GM12878 (cell line): ENCODE results near the gene GCM1. TPM values are rescaled to one million over a fixed set of nuclear protein-coding genes. Genes with fewer than 3 reads are reported as not detected.

ENCODE experiments used
- ATAC-seq: fragments of 200-7000 bp; cut with Tn5 transposase; 3 replicates; pipeline ENCODE4 v1.9.1; 2020; ENCODE audit warnings: mild to moderate bottlenecking, moderate library complexity
- BruUV-seq: library from RNA; stranded (reverse); fragments of 400-500 nt; replicated peaks from 2 replicates; lab custom pipeline; 2021; lab: Mats Ljungman, UMichigan
- CTCF ChIA-PET: fragments of 300-600 bp; sonication (Branson Sonifier 250); formaldehyde crosslinking; extraction: SDS; loops from one replicate; lab custom pipeline; 2021; ENCODE audit warnings: inconsistent platforms; lab: Yijun Ruan, JAX
- POLR2A ChIA-PET: fragments of 350-600 bp; formaldehyde crosslinking; extraction: SDS; loops from one replicate; lab custom pipeline; 2021; ENCODE audit warnings: inconsistent platforms; lab: Charles Lee
- RAD21 ChIA-PET: fragments of 300-600 bp; sonication (Branson Sonifier 250); formaldehyde crosslinking; loops from one replicate; lab custom pipeline; 2023; ENCODE audit warnings: antibody characterized with exemption; ENCODE audit not compliant: unreplicated experiment; lab: Charles Lee
- SMC1A ChIA-PET: fragments of 300-600 bp; sonication (Branson Sonifier 250); formaldehyde crosslinking; loops from one replicate; lab custom pipeline; 2023; ENCODE audit not compliant: unreplicated experiment, uncharacterized antibody; lab: Charles Lee
- DNase-seq: peaks from one replicate; pipeline ENCODE4 v3.0.0-alpha.2; 2011; ENCODE audit warnings: low read depth, low spot score
- FAIRE-seq: peaks from 3 replicates; lab custom pipeline; 2011; peaks lifted over from hg19 to GRCh38; lab: Jason Lieb, UNC
- H2AFZ ChIP-seq: 2 replicates; pipeline ENCODE4 v1.6.0; 2011; ENCODE audit warnings: low read depth, low read length, control low read depth; ENCODE audit not compliant: control insufficient read depth
- H3K27ac ChIP-seq: 2 replicates; pipeline ENCODE4 v1.5.1; 2011; ENCODE audit warnings: control low read depth; ENCODE audit not compliant: control insufficient read depth, insufficient read depth
- H3K27me3 ChIP-seq, 2 experiments: replicated peaks in 1 of 2; 2 replicates each; pipeline versions ENCODE4 v1.6.0 to v1.6.1; 2011; ENCODE audit warnings: low read length in 1 of 2; ENCODE audit not compliant: control insufficient read depth in 2 of 2, insufficient read depth in 2 of 2
- H3K36me3 ChIP-seq, 2 experiments: 2 replicates each; pipeline ENCODE4 v1.5.1; 2011; ENCODE audit warnings: low read length in 1 of 2; ENCODE audit not compliant: control insufficient read depth in 2 of 2, insufficient read depth in 2 of 2
- H3K4me1 ChIP-seq: 2 replicates; pipeline ENCODE4 v1.6.1; 2011; ENCODE audit warnings: mild to moderate bottlenecking, low read length, moderate library complexity, mixed read lengths; ENCODE audit not compliant: control insufficient read depth, insufficient read depth
- H3K4me2 ChIP-seq: 2 replicates; pipeline ENCODE4 v1.6.0; 2011; ENCODE audit warnings: control low read depth; ENCODE audit not compliant: control insufficient read depth, insufficient read depth
- H3K4me3 ChIP-seq: fragments of 200-600 bp; sonication (generic); 2 replicates; pipeline ENCODE4 v1.5.1; 2016
- H3K79me2 ChIP-seq: 2 replicates; pipeline ENCODE4 v1.6.0; 2011; ENCODE audit warnings: low read length; ENCODE audit not compliant: control insufficient read depth, insufficient read depth
- H3K9ac ChIP-seq: 2 replicates; pipeline ENCODE4 v1.8.0; 2011; ENCODE audit warnings: low read length, control low read depth, mixed read lengths; ENCODE audit not compliant: control insufficient read depth, insufficient read depth
- H3K9me3 ChIP-seq: replicated peaks from 3 replicates; pipeline ENCODE4 v1.5.1; 2011; ENCODE audit warnings: mild to moderate bottlenecking, low read length; ENCODE audit not compliant: control insufficient read depth, insufficient read depth
- H4K20me1 ChIP-seq: 2 replicates; pipeline ENCODE4 v1.6.0; 2011; ENCODE audit not compliant: control insufficient read depth, insufficient read depth
- CBX3 ChIP-seq: fragments of 200-600 bp; sonication (generic); IDR thresholded peaks from 2 replicates; pipeline ENCODE4 v1.6.1; 2016; ENCODE audit warnings: low read depth, borderline replicate concordance
- CTCF ChIP-seq, 3 experiments: IDR thresholded peaks in 2 of 3; conservative IDR thresholded peaks in 1 of 3; 2 replicates each; pipeline ENCODE4 v1.5.1; 2011; ENCODE audit warnings: low read depth in 3 of 3, low read length in 3 of 3, mild to moderate bottlenecking in 3 of 3, control low read depth in 2 of 3, moderate library complexity in 2 of 3, inconsistent platforms in 1 of 3, mixed read lengths in 1 of 3; ENCODE audit not compliant: control insufficient read depth in 2 of 3, insufficient read depth in 1 of 3; ENCODE audit errors: extremely low read depth in 1 of 3
- KAT2A ChIP-seq: conservative IDR thresholded peaks from 2 replicates; pipeline ENCODE4 v1.6.1; 2011; ENCODE audit warnings: low read depth, low read length; ENCODE audit not compliant: control insufficient read depth
- MYB ChIP-seq: fragments of 150-350 bp; IDR thresholded peaks from 2 replicates; pipeline ENCODE4 v1.6.1; 2014; ENCODE audit warnings: mild to moderate bottlenecking, low read depth, low read length, borderline replicate concordance
- RAD21 ChIP-seq: IDR thresholded peaks from 2 replicates; pipeline ENCODE4 v1.6.1; 2011; ENCODE audit warnings: mild to moderate bottlenecking, low read depth, low read length, moderate library complexity; ENCODE audit not compliant: insufficient read depth
- RAD51 ChIP-seq: fragments of 450-650 bp; IDR thresholded peaks from 2 replicates; pipeline ENCODE4 v1.6.1; 2016; ENCODE audit warnings: moderate library complexity, mild to moderate bottlenecking, inconsistent platforms
- SMC3 ChIP-seq: IDR thresholded peaks from 2 replicates; pipeline ENCODE4 v1.6.1; 2011; ENCODE audit warnings: low read length, improper control_type of control experiment, borderline replicate concordance
- TAF1 ChIP-seq: IDR thresholded peaks from 2 replicates; pipeline ENCODE4 v1.6.1; 2011; ENCODE audit warnings: mild to moderate bottlenecking, low read depth, low read length, borderline replicate concordance
- TARDBP ChIP-seq: IDR thresholded peaks from 2 replicates; pipeline ENCODE4 v1.6.1; 2016; ENCODE audit warnings: borderline replicate concordance
- ZNF217 ChIP-seq: fragments of 450-650 bp; IDR thresholded peaks from 2 replicates; pipeline ENCODE4 v1.6.1; 2017; ENCODE audit warnings: antibody characterized with exemption, mild to moderate bottlenecking
- ZNF592 ChIP-seq: fragments of 450-650 bp; IDR thresholded peaks from 2 replicates; pipeline ENCODE4 v1.6.1; 2017; ENCODE audit warnings: mild to moderate bottlenecking, moderate library complexity
- ZNF687 ChIP-seq: fragments of 450-650 bp; IDR thresholded peaks from 2 replicates; pipeline ENCODE4 v1.6.1; 2017; ENCODE audit warnings: mild to moderate bottlenecking, moderate library complexity
- WGBS: methylation state at CpG from one replicate; pipeline ENCODE4 v1.1.6; 2016; ENCODE audit warnings: low lambda C conversion rate; ENCODE audit not compliant: insufficient replicate concordance, insufficient coverage; ENCODE audit errors: missing lambda C conversion rate; 5-methylcytosine and 5-hydroxymethylcytosine counted together
- in situ Hi-C: fragments of 300-500 bp; cut with MboI; formaldehyde crosslinking; loops from 9 replicates; pipeline ENCODE4 v1.14.3; 2018; ENCODE audit warnings: mixed read lengths
- intact Hi-C: fragments of 100-400 bp; cut with micrococcal nuclease; formaldehyde crosslinking; loops from one replicate; pipeline ENCODE4 v1.14.2; 2022; ENCODE audit not compliant: unreplicated experiment
- polyA plus RNA-seq, 11 experiments: library from polyadenylated mRNA; depleted of rRNA in 4 of 11; unstranded in 6 of 11; stranded (reverse) in 5 of 11; fragments of >200 nt; fragmentation: Nextera tagmentation in 4 of 11; fragmentation: Illumina TruSeq in 1 of 11; extraction: Ambion mirVana in 4 of 11; extraction: Trizol in 1 of 11; gene quantifications; 1 replicate in 1 of 11; 2 replicates in 10 of 11; pipeline versions ENCODE4 v1.2.1 to v1.2.3, GENCODE V29; 2011 to 2016; ENCODE audit warnings: inconsistent platforms in 2 of 11, missing spikeins in 2 of 11, low read depth in 1 of 11
- total RNA-seq, 4 experiments: library from RNA; depleted of rRNA in 3 of 4; stranded (reverse); fragments of >200 nt in 3 of 4; fragmentation: Illumina TruSeq in 1 of 4; extraction: Trizol in 1 of 4; gene quantifications; 2 replicates each; pipeline versions ENCODE4 v1.2.1 to v1.2.3, GENCODE V29; 2013 to 2021

GCM1 gene
- total and polyA plus RNA-seq, 10 of the 15 experiments (the other 5 are each of a cell fraction or from before 2014, with no cell fraction given) = 0.04 to 0.08 (median 0.05) TPM; not detected in 5

- intact Hi-C loops = no loop called here
- DNase-seq (no peak), ATAC-seq (peak; percentile 48; the same call in 1 of the 3 replicates), FAIRE-seq (no peak)
- Histone ChIP-seq H3K9me3 (no peaks in the 10 kb centered on the region), H3K36me3 (peaks cover 0 to 7% of the 10 kb centered on the region in 2 experiments; a peak in 3 of 4 replicates), H3K9ac (no peak overlapping the region), H3K4me1 (0 out of 2 replicates have a peak, but pooled peaks cover under 1% of the 10 kb centered on the region), H4K20me1 (no peaks in the 10 kb centered on the region), H3K79me2 (no peaks in the 10 kb centered on the region), H3K27me3 (no peaks in the 10 kb centered on the region), H2AFZ (no peak overlapping the region), H3K4me2 (no peak overlapping the region), H3K4me3 (no peak overlapping the region), H3K27ac (no peak overlapping the region)
- RAD21 ChIA-PET = no interaction called here
- CTCF ChIA-PET = interaction anchor here (0.8 to 1.0 kb wide), 3 partner anchors 68 to 381 kb away, joined by 3 to 7 read pairs (median 3); no protein-coding TSS in a partner anchor
- 97% methylated on average over 3 of the region's 3 CpGs for WGBS
- SMC1A ChIA-PET = no interaction called here
- POLR2A ChIA-PET = no interaction called here
- BruUV-seq = no TSS peak
- in situ Hi-C loops = no loop called here
- TF ChIP-seq KAT2A (no peak), TARDBP (no peak), MYB (no peak), TAF1 (no peak), ZNF217 (no peak), ZNF592 (no peak), ZNF687 (no peak), RAD51 (no peak), SMC3 (0 out of 2 replicates have a peak, but pooled peaks have one; percentile 11), CTCF (IDR thresholded peaks at IDR 0.05 in 2 of 3, conservative IDR thresholded peaks at IDR 0.05 in 1 of 3; ENCODE audit: control insufficient read depth in 2 of 3, extremely low read depth in 1 of 3, insufficient read depth in 1 of 3, low read depth in 3 of 3, low read length in 3 of 3) (peak in 1 of 3 experiments; percentile 14; a peak in 1 of 6 replicates), CBX3 (no peak), RAD21 (peak; percentile 43; the same call in 1 of the 2 replicates)
These were observed 44.5 kb downstream of the GCM1 start for GRCh38 chr6:53103993-53104675.
